Pancreas (tissue), 10 donors: Measurements from ENCODE around the gene ELOA. TPM values are rescaled to one million over a fixed set of nuclear protein-coding genes. Genes with fewer than 3 reads are reported as not detected.
A peak's percentile ranks its signal among the peaks of the same experiment; 100 is the strongest.
"Not testable (repeated sequence)": the region's sequence is repeated elsewhere in the genome, so short reads cannot be mapped to it uniquely, and the experiment has no call there.

Experiments used
- ATAC-seq, 4 donors: fragments of 200-7000 bp; cut with Tn5 transposase; one replicate each; pipeline versions ENCODE4 v1.8.0 to v1.9.1; 2020; ENCODE audit warnings: mild to moderate bottlenecking in 4 of 4, moderate library complexity in 4 of 4
- DNase-seq, 6 donors: peaks; one replicate each; pipeline ENCODE4 v3.0.0-alpha.2; 2020
- FAIRE-seq: peaks from 2 replicates; lab custom pipeline; 2012; peaks lifted over from hg19 to GRCh38; lab: Jason Lieb, UNC
- H3K27ac ChIP-seq, 4 donors: fragments of 200-600 bp; sonication (generic); 1 replicate in 3 of 4; 2 replicates in 1 of 4; pipeline versions ENCODE4 v1.5.0 to v1.8.0; 2020
- H3K27me3 ChIP-seq, 4 donors: fragments of 200-600 bp; one replicate each; pipeline ENCODE4 v1.8.0; 2021
- H3K36me3 ChIP-seq, 3 donors: fragments of 200-600 bp; sonication (generic) in 1 of 3; one replicate each; pipeline versions ENCODE4 v1.5.0 to v1.8.0; 2020 to 2021
- H3K4me1 ChIP-seq, 3 donors: fragments of 200-600 bp; one replicate each; pipeline ENCODE4 v1.8.0; 2021
- H3K4me3 ChIP-seq, 4 donors: fragments of 200-600 bp; sonication (generic) in 2 of 4; one replicate each; pipeline versions ENCODE4 v1.5.0 to v1.8.0; 2020 to 2021
- H3K9me3 ChIP-seq, 4 donors: fragments of 200-600 bp; one replicate each; pipeline ENCODE4 v1.8.0; 2021
- WGBS, 2 donors: extraction: QIAGEN DNeasy Blood & Tissue Kit; methylation state at CpG; one replicate each; pipeline ENCODE4 v1.1.7; 2013; 5-methylcytosine and 5-hydroxymethylcytosine counted together
- intact Hi-C, 3 donors: fragments of 100-400 bp; cut with DNase I; formaldehyde crosslinking; loops; one replicate each; pipeline versions ENCODE4 v1.11.1 to v1.14.2; 2022
- polyA plus RNA-seq, 2 donors: library from polyadenylated mRNA; stranded (reverse); fragments of 200-250 nt; gene quantifications; one replicate each; pipeline ENCODE4 v1.2.3, GENCODE V29; 2013
- total RNA-seq, 6 donors: library from RNA; stranded (reverse); fragmentation: NEBNext Ultra II Directional in 4 of 6; extraction: Animal tissue kit (Norgen Biotek cat#: 25700) in 4 of 6; gene quantifications; one replicate each; pipeline versions ENCODE4 v1.2.1 to v1.2.4, GENCODE V29; 2021 to 2023
- TF ChIP-seq, protein P1 (sequence below), 4 donors: fragments of 200-600 bp; sonication (generic) in 3 of 4; IDR thresholded peaks; one replicate each; pipeline versions ENCODE4 v1.5.0 to v1.8.0; 2021; ENCODE audit warnings: antibody characterized with exemption in 4 of 4
- donor health status: healthy with polysubstance abuse.
- donor health status: DM: no; HTN: no; CAD: no; lungs with moderate emphysema.
- donor health status: DM: no; HTN: no; CAD: no.
- donor health status: control.
- donor health status: control.
- donor health status: Bipolar disorder and iron deficiency.
- donor health status: DM: yes; HTN: yes; CAD: no.
- donor health status: DM: no; HTN: no; CAD: no.
- donor health status: DM: no; HTN: no; CAD: no.
- donor health status: DM: yes; HTN: yes; CAD: no.

ELOA gene
- total and polyA plus RNA-seq, 8 donors, result 10.6 to 33.9 (median 25.5) TPM

- intact Hi-C loops, result no loop called here
- H3K27me3 ChIP-seq, result no peaks in the 10 kb centered on the region
- H3K9me3 ChIP-seq, result no peaks in the 10 kb centered on the region
- no peak for FAIRE-seq
- DNase-seq, result peak in 1 of 6 donors; percentile 45
- no peak for ATAC-seq
- peaks cover 6 to 20% (median 19%) of the 10 kb centered on the region in 3 donors for H3K4me1 ChIP-seq
- no peaks in the 10 kb centered on the region for H3K36me3 ChIP-seq
- H3K27ac ChIP-seq, result peak overlapping the region in 2 of 4 donors; percentile 87 to 89
- 56 to 59% methylated on average over 10 of the region's 10 CpGs for WGBS, 2 donors
- peak overlapping the region in 1 of 4 donors; percentile 94 for H3K4me3 ChIP-seq
- TF ChIP-seq, protein P1, sequence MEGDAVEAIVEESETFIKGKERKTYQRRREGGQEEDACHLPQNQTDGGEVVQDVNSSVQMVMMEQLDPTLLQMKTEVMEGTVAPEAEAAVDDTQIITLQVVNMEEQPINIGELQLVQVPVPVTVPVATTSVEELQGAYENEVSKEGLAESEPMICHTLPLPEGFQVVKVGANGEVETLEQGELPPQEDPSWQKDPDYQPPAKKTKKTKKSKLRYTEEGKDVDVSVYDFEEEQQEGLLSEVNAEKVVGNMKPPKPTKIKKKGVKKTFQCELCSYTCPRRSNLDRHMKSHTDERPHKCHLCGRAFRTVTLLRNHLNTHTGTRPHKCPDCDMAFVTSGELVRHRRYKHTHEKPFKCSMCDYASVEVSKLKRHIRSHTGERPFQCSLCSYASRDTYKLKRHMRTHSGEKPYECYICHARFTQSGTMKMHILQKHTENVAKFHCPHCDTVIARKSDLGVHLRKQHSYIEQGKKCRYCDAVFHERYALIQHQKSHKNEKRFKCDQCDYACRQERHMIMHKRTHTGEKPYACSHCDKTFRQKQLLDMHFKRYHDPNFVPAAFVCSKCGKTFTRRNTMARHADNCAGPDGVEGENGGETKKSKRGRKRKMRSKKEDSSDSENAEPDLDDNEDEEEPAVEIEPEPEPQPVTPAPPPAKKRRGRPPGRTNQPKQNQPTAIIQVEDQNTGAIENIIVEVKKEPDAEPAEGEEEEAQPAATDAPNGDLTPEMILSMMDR (IDR thresholded peaks at IDR 0.05), result no peak
These were observed 58.6 kb downstream of the ELOA start for GRCh38 chr1:23801876-23802275.

DNA sequence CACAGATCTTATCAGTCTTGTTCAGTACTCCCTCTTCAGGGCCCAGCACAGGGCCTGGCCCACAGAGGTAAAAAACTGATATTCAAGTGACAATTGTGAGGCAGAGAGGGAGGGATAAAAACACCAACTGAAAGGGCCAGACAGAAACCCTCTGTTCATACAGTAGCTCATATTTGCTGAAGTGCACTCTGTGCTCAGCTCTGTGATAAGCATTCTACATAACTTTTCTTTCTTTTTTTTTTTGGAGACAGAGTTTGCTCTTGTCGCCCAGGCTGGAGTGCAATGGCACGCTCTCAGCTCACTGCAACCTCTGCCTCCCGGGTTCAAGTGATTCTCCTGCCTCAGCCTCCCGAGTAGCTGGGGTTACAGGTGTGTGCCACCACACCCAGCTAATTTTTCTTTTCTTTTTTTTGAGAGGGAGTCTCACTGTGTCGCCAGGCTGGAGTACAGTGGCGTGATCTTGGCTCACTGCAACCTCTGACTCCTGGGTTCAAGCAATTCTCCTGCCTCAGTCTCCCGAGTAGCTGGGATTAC is 59.6 kb downstream of the ELOA start:
- H3K27me3 ChIP-seq, H3K4me3 ChIP-seq, FAIRE-seq, H3K36me3 ChIP-seq, DNase-seq, H3K27ac ChIP-seq, ATAC-seq, intact Hi-C loops, H3K9me3 ChIP-seq: not testable (repeated sequence)
- H3K4me1 ChIP-seq, result peaks cover 6 to 20% (median 18%) of the 10 kb centered on the region in 3 donors
- WGBS, 2 donors, result 97 to 99% methylated on average over 7 of the region's 7 CpGs

DNA sequence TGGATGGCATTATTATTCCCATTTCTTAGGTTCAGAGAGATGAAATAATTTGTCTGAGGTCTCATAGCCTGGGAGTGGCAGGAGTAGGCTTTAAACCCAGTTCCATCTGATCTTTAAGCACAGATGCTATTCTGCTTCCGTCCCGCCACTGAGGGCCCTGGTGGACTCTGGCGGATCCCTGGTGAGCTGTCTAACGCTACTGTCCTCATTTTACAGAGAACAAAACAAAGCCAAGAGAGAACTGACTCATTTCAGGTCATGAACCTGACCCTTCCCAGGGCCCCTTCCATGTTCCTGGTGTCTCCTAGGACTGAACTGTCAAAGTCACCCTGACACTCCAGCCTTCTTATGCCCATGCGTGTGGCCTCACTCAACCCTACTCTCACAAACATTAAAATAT is 60.4 kb downstream of the ELOA start:
- Histone ChIP-seq H3K27me3 (no peaks in the 10 kb centered on the region), H3K27ac (no peak overlapping the region), H3K4me3 (no peak overlapping the region), H3K9me3 (no peaks in the 10 kb centered on the region), H3K36me3 (no peaks in the 10 kb centered on the region), H3K4me1 (peaks cover 6 to 13% (median 10%) of the 10 kb centered on the region in 3 donors)
- intact Hi-C loops, result no loop called here
- DNase-seq, result no peak
- ATAC-seq, result no peak
- FAIRE-seq, result no peak
- TF ChIP-seq, protein P1 (IDR thresholded peaks at IDR 0.05), result no peak
- whole genome bisulfite sequencing, 2 donors, result 95 to 96% methylated on average over 5 of the region's 5 CpGs

- FAIRE-seq, result no peak
- no peak for ATAC-seq
- DNase-seq, result no peak
- peaks cover 3 to 6% (median 6%) of the 10 kb centered on the region in 3 donors for H3K4me1 ChIP-seq
- 83 to 84% methylated on average over 7 of the region's 7 CpGs for WGBS, 2 donors
- H3K27ac ChIP-seq, result no peak overlapping the region
- no peaks in the 10 kb centered on the region for H3K36me3 ChIP-seq
- TF ChIP-seq, protein P1 (IDR thresholded peaks at IDR 0.05), result no peak
- no peak overlapping the region for H3K4me3 ChIP-seq
- no peaks in the 10 kb centered on the region for H3K27me3 ChIP-seq
- intact Hi-C loops, result no loop called here
- no peaks in the 10 kb centered on the region for H3K9me3 ChIP-seq
These were observed 61.0 kb downstream of the ELOA start for GRCh38 chr1:23804183-23804835.

DNA sequence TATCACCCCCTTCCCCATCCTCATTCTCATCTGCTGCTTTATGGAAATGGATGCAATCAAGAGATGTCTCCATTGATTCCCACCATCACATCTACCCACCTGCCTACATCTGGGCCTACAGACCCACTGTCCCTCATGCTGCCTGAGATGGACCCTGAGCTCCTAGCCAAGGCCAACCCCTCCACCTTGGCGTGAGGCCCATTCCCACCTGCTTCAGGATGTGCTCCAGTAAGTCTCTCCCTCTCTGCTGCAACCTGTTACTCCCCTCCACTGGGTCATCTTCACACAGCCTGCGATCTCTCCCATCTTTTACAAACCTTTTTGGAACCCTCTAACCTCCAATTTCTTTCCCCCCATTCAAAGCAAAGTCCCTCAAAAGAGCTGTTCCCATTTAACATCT is 61.8 kb downstream of the ELOA start:
- no peak for FAIRE-seq
- intact Hi-C loops, result no loop called here
- ATAC-seq, result no peak
- H3K36me3 ChIP-seq, result no peaks in the 10 kb centered on the region
- whole genome bisulfite sequencing, 2 donors, result 93 to 94% methylated on average over 2 of the region's 2 CpGs
- peaks cover 0 to 8% (median 0%) of the 10 kb centered on the region in 3 donors for H3K4me1 ChIP-seq
- DNase-seq, result no peak
- TF ChIP-seq, protein P1 (IDR thresholded peaks at IDR 0.05), result no peak
- no peaks in the 10 kb centered on the region for H3K27me3 ChIP-seq
- no peaks in the 10 kb centered on the region for H3K9me3 ChIP-seq
- H3K4me3 ChIP-seq, result no peak overlapping the region
- no peak overlapping the region for H3K27ac ChIP-seq
